GM19238 (cell line): ENCODE measurements around the gene SLC13A3.

Experiments
- DNase-seq: peaks from one replicate; pipeline ENCODE4 v3.0.0; 2011; ENCODE audit warnings: low spot score; ENCODE audit not compliant: insufficient read length

SLC13A3 gene

GRCh38 chr20:46657137-46657536 lies 5.9 kb upstream of the SLC13A3 start:
- no peak for DNase-seq

GRCh38 chr20:46652699-46653098 lies 1.4 kb upstream of the SLC13A3 start:
- no peak for DNase-seq

GRCh38 chr20:46650575-46651090 lies 626 bp downstream of the SLC13A3 start:
- no peak for DNase-seq

GRCh38 chr20:46649965-46650542 lies 1.2 kb downstream of the SLC13A3 start:
- DNase-seq = no peak

GRCh38 chr20:46649650-46649949 lies 1.7 kb downstream of the SLC13A3 start:
- DNase-seq = no peak

GRCh38 chr20:46648903-46649649 lies 2.2 kb downstream of the SLC13A3 start:
- no peak for DNase-seq

GRCh38 chr20:46647469-46647868 lies 3.8 kb downstream of the SLC13A3 start:
- no peak for DNase-seq

GRCh38 chr20:46646659-46647380 lies 4.4 kb downstream of the SLC13A3 start:
- no peak for DNase-seq

GRCh38 chr20:46646122-46646521 lies 5.1 kb downstream of the SLC13A3 start:
- DNase-seq = no peak

GRCh38 chr20:46644733-46645132 lies 6.5 kb downstream of the SLC13A3 start:
- no peak for DNase-seq

GRCh38 chr20:46644160-46644559 lies 7.1 kb downstream of the SLC13A3 start:
- DNase-seq = no peak

GRCh38 chr20:46642969-46643343 lies 8.3 kb downstream of the SLC13A3 start:
- DNase-seq = no peak

- no peak for DNase-seq
Measured at GRCh38 chr20:46642265-46642968, 8.8 kb downstream of the SLC13A3 start.

GRCh38 chr20:46641424-46641823 lies 9.8 kb downstream of the SLC13A3 start:
- no peak for DNase-seq

- DNase-seq = no peak
Measured at GRCh38 chr20:46640536-46641311, 10.5 kb downstream of the SLC13A3 start.

- no peak for DNase-seq
Measured at GRCh38 chr20:46640044-46640443, 11.2 kb downstream of the SLC13A3 start.

- DNase-seq = no peak
Measured at GRCh38 chr20:46639587-46639986, 11.7 kb downstream of the SLC13A3 start.

- no peak for DNase-seq
Measured at GRCh38 chr20:46638898-46639274, 12.4 kb downstream of the SLC13A3 start.

- DNase-seq = no peak
Measured at GRCh38 chr20:46638134-46638897, 12.9 kb downstream of the SLC13A3 start.

GRCh38 chr20:46637427-46638133 lies 13.7 kb downstream of the SLC13A3 start:
- no peak for DNase-seq
